ENCODE data around the gene DCAF12. TPM values are rescaled to one million over a fixed set of nuclear protein-coding genes. Genes with fewer than 3 reads are reported as not detected.

The DCAF12 gene
- total RNA-seq, 3 donors from 2014 or later = 25.6 to 36.7 (median 29.6) TPM

DNA sequence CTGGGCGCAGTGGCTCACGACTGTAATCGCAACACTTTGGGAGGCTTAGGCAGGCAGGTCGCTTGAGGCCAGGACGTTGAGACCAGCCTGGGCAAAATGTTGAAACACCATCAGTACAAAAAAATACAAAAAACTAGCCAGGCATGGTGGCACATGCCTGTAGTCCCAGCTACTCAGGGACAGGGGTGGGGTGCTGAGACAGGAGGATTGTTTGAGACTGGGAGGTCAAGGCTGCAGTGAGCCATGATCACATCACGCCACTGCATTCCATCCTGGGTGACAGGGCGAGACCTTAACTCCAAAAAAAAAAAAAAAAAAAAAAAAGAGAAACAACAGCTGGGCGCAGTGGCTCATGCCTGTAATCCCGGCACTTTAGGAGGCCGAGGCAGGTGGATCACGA, 23.7 kb downstream of the DCAF12 start:
- intact Hi-C loops (cut with DNase I; ENCODE audit: low total_unique reads) = no loop called here
- DNase-seq (ENCODE audit: low spot score in 2 of 2) = no peak

DNA sequence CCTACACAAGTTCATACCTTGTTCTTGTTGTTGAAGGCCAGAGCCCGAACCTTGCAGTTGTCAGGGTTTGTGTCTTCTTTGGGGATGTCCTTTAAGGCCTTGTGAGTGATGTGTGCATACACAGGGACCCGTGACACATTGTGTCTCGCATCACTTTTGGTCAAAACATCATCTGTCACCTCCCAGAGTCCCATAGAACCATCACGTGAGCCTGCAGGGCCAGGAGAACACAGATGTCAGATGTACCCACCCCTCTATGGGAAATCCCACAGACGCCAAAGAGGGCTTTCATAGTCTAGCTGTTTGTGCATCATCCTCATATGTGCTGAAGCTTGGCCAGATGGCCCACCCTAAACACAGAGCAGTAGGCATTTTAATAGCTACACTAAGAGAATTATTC, 28.2 kb downstream of the DCAF12 start:
- peaks cover 15% of the 10 kb centered on the region for H3K36me3 ChIP-seq
- no peak overlapping the region for H3K27ac ChIP-seq
- intact Hi-C loops (cut with DNase I; ENCODE audit: low total_unique reads) = no loop called here

More for the DNA sequence above, 23.7 kb downstream of the DCAF12 start:
- H3K27ac ChIP-seq = no peak overlapping the region
- no peaks in the 10 kb centered on the region for H3K27me3 ChIP-seq
- no peaks in the 10 kb centered on the region for H3K4me1 ChIP-seq
- H3K36me3 ChIP-seq = peaks cover 6% of the 10 kb centered on the region
- TF ChIP-seq, protein P1, sequence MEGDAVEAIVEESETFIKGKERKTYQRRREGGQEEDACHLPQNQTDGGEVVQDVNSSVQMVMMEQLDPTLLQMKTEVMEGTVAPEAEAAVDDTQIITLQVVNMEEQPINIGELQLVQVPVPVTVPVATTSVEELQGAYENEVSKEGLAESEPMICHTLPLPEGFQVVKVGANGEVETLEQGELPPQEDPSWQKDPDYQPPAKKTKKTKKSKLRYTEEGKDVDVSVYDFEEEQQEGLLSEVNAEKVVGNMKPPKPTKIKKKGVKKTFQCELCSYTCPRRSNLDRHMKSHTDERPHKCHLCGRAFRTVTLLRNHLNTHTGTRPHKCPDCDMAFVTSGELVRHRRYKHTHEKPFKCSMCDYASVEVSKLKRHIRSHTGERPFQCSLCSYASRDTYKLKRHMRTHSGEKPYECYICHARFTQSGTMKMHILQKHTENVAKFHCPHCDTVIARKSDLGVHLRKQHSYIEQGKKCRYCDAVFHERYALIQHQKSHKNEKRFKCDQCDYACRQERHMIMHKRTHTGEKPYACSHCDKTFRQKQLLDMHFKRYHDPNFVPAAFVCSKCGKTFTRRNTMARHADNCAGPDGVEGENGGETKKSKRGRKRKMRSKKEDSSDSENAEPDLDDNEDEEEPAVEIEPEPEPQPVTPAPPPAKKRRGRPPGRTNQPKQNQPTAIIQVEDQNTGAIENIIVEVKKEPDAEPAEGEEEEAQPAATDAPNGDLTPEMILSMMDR (IDR thresholded peaks at IDR 0.05) = no peak
- TF ChIP-seq POLR2A (IDR thresholded peaks at IDR 0.05) (no peak), POLR2AphosphoS5 (IDR thresholded peaks at IDR 0.05) (no peak)
- H3K9me3 ChIP-seq = no peaks in the 10 kb centered on the region
- H3K4me3 ChIP-seq = no peak overlapping the region

DNA sequence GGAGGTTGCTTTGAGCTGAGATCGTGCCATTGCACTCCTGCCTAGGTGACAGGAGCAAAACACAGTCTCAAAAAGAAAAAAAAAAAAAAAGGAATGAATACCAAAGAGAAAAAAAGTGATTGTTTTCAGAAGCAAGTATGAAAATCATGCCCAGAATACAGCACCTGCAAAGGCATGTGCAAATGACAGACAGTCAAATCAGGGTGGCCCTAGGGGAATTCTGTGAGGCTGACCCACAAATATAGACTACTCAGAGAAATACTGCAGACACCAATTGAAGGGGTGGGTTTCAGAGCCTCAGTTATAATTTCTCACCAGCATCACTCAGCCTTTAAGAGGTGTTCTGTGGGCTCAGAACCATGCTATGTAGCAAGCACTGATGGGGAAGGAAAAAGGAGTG, 28.6 kb downstream of the DCAF12 start:
- peaks cover 15% of the 10 kb centered on the region for H3K36me3 ChIP-seq
- no peaks in the 10 kb centered on the region for H3K27me3 ChIP-seq
- TF ChIP-seq POLR2AphosphoS5 (IDR thresholded peaks at IDR 0.05) (no peak), POLR2A (IDR thresholded peaks at IDR 0.05) (no peak)
- TF ChIP-seq, protein P1 (IDR thresholded peaks at IDR 0.05) = no peak
- H3K4me1 ChIP-seq = no peaks in the 10 kb centered on the region
- no peak for DNase-seq (ENCODE audit: low spot score in 2 of 2)
- no peak overlapping the region for H3K4me3 ChIP-seq
- no peaks in the 10 kb centered on the region for H3K9me3 ChIP-seq
- intact Hi-C loops (cut with DNase I; ENCODE audit: low total_unique reads) = no loop called here
- no peak overlapping the region for H3K27ac ChIP-seq

More for the DNA sequence above, 28.2 kb downstream of the DCAF12 start:
- TF ChIP-seq POLR2A (IDR thresholded peaks at IDR 0.05) = no peak
- TF ChIP-seq, protein P1 (IDR thresholded peaks at IDR 0.05) = no peak
- TF ChIP-seq POLR2AphosphoS5 (IDR thresholded peaks at IDR 0.05) = no peak
- H3K27me3 ChIP-seq = no peaks in the 10 kb centered on the region
- H3K4me3 ChIP-seq = no peak overlapping the region
- H3K4me1 ChIP-seq = no peaks in the 10 kb centered on the region
- no peak for DNase-seq (ENCODE audit: low spot score in 2 of 2)
- no peaks in the 10 kb centered on the region for H3K9me3 ChIP-seq

DNA sequence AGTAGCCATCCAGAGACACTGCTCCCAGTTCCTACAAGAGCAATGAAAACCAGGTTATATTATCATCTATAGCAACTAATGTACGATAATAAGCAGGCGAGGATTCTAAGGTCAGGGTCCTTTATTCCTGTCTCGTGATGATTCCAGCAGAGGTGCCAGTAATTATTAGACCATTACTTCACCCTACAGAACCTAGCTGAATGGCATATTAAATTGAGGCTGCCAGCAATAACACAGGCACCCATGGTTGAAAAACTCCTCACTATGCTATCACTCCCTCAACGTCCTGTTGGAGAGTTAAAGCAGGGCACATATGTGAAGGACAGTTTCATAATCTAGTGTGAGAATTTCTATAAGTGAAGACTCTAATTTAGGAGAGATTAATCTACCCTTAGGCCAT, 29.7 kb downstream of the DCAF12 start:
- Histone ChIP-seq H3K36me3 (peaks cover 15% of the 10 kb centered on the region), H3K27ac (no peak overlapping the region)

DNA sequence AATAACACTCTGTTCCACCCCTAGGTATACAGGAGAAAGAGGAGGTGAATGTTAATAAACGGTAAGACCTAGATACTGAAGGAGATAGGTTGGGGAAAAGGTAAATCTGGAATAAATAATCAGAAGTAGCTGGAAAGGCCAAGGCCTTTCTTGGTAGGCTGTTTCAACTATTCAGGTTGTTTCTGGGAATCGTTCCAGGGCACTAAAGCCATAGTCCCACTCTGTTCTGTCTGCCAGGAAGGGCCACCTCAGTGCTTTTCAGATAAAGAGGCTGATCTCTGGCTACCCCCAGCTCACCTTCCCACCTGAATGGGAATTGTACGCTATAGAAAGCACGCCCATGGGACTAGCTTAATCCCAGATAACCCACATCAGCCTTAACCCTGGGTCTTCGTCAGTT, 32.9 kb downstream of the DCAF12 start:
- TF ChIP-seq, protein P1 (IDR thresholded peaks at IDR 0.05) = no peak
- TF ChIP-seq POLR2A (IDR thresholded peaks at IDR 0.05) (no peak), POLR2AphosphoS5 (IDR thresholded peaks at IDR 0.05) (no peak)
- no peaks in the 10 kb centered on the region for H3K27me3 ChIP-seq
- intact Hi-C loops (cut with DNase I; ENCODE audit: low total_unique reads) = no loop called here
- no peaks in the 10 kb centered on the region for H3K4me1 ChIP-seq
- H3K36me3 ChIP-seq = peaks cover 15% of the 10 kb centered on the region
- no peaks in the 10 kb centered on the region for H3K9me3 ChIP-seq
- no peak overlapping the region for H3K4me3 ChIP-seq
- H3K27ac ChIP-seq = no peak overlapping the region
- DNase-seq (ENCODE audit: low spot score in 2 of 2) = no peak

More for the DNA sequence above, 29.7 kb downstream of the DCAF12 start:
- no peak for DNase-seq (ENCODE audit: low spot score in 2 of 2)
- Histone ChIP-seq H3K9me3 (no peaks in the 10 kb centered on the region), H3K4me3 (no peak overlapping the region), H3K27me3 (no peaks in the 10 kb centered on the region), H3K4me1 (no peaks in the 10 kb centered on the region)
- TF ChIP-seq POLR2A (IDR thresholded peaks at IDR 0.05) (no peak), POLR2AphosphoS5 (IDR thresholded peaks at IDR 0.05) (no peak)
- intact Hi-C loops (cut with DNase I; ENCODE audit: low total_unique reads) = no loop called here

DNA sequence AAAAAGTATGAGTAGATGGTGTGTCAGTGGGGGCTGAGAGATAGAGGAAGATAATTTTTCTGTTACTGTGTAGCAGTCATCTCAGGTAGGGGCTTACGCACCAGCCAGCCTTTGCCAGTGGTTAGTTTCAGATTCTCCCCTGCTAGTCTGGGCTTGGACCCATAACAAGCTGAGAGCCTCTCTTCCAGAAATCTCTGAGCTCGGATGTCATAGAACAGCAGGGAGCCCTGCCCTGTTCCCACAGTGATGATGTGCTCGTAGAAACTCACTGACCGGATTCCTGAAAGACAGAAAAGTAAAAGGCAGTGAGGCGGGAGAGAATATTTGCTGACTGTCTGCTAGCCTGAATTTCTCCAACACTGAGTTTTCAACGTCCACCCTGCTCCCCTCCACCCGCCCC, 37.2 kb downstream of the DCAF12 start:
- no peaks in the 10 kb centered on the region for H3K9me3 ChIP-seq
- no peaks in the 10 kb centered on the region for H3K4me1 ChIP-seq
- DNase-seq (ENCODE audit: low spot score in 2 of 2) = no peak
- TF ChIP-seq, protein P1 (IDR thresholded peaks at IDR 0.05) = no peak
- no peak for TF ChIP-seq POLR2AphosphoS5 (IDR thresholded peaks at IDR 0.05)
- no peak for TF ChIP-seq POLR2A (IDR thresholded peaks at IDR 0.05)
- H3K27me3 ChIP-seq = no peaks in the 10 kb centered on the region
- no peaks in the 10 kb centered on the region for H3K36me3 ChIP-seq
- intact Hi-C loops (cut with DNase I; ENCODE audit: low total_unique reads) = no loop called here
- no peak overlapping the region for H3K4me3 ChIP-seq
- H3K27ac ChIP-seq = no peak overlapping the region

All from breast epithelium (tissue), 4 donors.